ENCODE results near the gene SELE. TPM values are rescaled to one million over a fixed set of nuclear protein-coding genes. Genes with fewer than 3 reads are reported as not detected.

Gene SELE
- total and polyA plus RNA-seq, 9 of the 15 experiments (the other 6 are each of a cell fraction or from before 2014, with no cell fraction given) = 0.08 TPM; not detected in 8

DNA sequence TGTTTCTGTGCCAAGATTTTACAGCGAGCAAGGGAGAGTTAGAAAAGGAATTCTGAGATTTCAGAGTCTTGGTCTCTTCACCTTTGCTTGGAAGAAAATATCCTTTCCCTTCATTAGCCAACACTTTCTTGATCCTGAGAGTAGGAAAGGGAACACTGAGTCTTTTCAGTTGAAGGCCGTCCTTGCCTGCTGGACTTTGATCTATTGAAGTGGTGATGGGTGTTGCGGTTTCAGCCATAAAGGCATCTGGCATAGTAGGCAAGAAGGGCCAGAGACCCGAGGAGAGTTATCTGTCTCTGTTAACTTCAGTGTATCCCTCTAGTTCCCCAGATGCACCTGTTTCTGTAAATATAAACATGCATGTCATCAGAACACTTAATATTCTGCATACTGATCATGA is 9.7 kb downstream of the SELE start:
- Histone ChIP-seq H4K20me1 (replicated peaks; ENCODE audit: control insufficient read depth, insufficient read depth, low read length) (no peaks in the 10 kb centered on the region), H2AFZ (ENCODE audit: low read depth, low read length) (no peak overlapping the region), H3K4me1 (replicated peaks in 1 of 2; ENCODE audit: control insufficient read depth in 2 of 2, insufficient read depth in 2 of 2, low read length in 2 of 2) (no peaks in the 10 kb centered on the region), H3K9me1 (ENCODE audit: control insufficient read depth, insufficient read depth, low read length) (no peaks in the 10 kb centered on the region), H3K4me2 (ENCODE audit: insufficient read depth, low read length) (no peak overlapping the region), H3K27me3 (ENCODE audit: control insufficient read depth in 2 of 2, insufficient read depth in 2 of 2, low read length in 2 of 2) (peaks cover 2 to 6% of the 10 kb centered on the region in 2 experiments; a peak in 3 of 5 replicates), H3K9me3 (replicated peaks; ENCODE audit: control insufficient read depth, insufficient read depth, low read depth, low read length) (no peaks in the 10 kb centered on the region), H3K4me3 (no peak overlapping the region), H3K36me3 (ENCODE audit: control insufficient read depth, insufficient read depth, low read length) (no peaks in the 10 kb centered on the region), H3K79me2 (ENCODE audit: control insufficient read depth, insufficient read depth, low read length) (no peaks in the 10 kb centered on the region), H3K27ac (ENCODE audit: extremely low read depth, low read depth, low read length) (no peak overlapping the region), H3K9ac (ENCODE audit: insufficient read depth in 1 of 2, low read depth in 2 of 2, low read length in 2 of 2) (no peak overlapping the region)
- CTCF ChIA-PET (ENCODE audit: low intra/inter-chr PET ratio) = no interaction called here
- TF ChIP-seq BMI1 (IDR thresholded peaks at IDR 0.05; ENCODE audit: low read length) (no peak), EWSR1 (IDR thresholded peaks at IDR 0.05; ENCODE audit: borderline replicate concordance, low read depth, partially characterized antibody) (no peak), YBX1 (IDR thresholded peaks at IDR 0.05) (no peak), MCM7 (IDR thresholded peaks at IDR 0.05) (no peak), E2F3 (CRISPR knock-in tag; IDR thresholded peaks at IDR 0.05) (no peak), KHSRP (IDR thresholded peaks at IDR 0.05) (no peak)
- TF ChIP-seq, protein P1, sequence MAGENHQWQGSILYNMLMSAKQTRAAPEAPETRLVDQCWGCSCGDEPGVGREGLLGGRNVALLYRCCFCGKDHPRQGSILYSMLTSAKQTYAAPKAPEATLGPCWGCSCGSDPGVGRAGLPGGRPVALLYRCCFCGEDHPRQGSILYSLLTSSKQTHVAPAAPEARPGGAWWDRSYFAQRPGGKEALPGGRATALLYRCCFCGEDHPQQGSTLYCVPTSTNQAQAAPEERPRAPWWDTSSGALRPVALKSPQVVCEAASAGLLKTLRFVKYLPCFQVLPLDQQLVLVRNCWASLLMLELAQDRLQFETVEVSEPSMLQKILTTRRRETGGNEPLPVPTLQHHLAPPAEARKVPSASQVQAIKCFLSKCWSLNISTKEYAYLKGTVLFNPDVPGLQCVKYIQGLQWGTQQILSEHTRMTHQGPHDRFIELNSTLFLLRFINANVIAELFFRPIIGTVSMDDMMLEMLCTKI (IDR thresholded peaks at IDR 0.05; ENCODE audit: partially characterized antibody) = no peak
- TF ChIP-seq, protein P2, sequence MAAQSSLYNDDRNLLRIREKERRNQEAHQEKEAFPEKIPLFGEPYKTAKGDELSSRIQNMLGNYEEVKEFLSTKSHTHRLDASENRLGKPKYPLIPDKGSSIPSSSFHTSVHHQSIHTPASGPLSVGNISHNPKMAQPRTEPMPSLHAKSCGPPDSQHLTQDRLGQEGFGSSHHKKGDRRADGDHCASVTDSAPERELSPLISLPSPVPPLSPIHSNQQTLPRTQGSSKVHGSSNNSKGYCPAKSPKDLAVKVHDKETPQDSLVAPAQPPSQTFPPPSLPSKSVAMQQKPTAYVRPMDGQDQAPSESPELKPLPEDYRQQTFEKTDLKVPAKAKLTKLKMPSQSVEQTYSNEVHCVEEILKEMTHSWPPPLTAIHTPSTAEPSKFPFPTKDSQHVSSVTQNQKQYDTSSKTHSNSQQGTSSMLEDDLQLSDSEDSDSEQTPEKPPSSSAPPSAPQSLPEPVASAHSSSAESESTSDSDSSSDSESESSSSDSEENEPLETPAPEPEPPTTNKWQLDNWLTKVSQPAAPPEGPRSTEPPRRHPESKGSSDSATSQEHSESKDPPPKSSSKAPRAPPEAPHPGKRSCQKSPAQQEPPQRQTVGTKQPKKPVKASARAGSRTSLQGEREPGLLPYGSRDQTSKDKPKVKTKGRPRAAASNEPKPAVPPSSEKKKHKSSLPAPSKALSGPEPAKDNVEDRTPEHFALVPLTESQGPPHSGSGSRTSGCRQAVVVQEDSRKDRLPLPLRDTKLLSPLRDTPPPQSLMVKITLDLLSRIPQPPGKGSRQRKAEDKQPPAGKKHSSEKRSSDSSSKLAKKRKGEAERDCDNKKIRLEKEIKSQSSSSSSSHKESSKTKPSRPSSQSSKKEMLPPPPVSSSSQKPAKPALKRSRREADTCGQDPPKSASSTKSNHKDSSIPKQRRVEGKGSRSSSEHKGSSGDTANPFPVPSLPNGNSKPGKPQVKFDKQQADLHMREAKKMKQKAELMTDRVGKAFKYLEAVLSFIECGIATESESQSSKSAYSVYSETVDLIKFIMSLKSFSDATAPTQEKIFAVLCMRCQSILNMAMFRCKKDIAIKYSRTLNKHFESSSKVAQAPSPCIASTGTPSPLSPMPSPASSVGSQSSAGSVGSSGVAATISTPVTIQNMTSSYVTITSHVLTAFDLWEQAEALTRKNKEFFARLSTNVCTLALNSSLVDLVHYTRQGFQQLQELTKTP (IDR thresholded peaks at IDR 0.05; ENCODE audit: low read depth in 1 of 2, partially characterized antibody in 2 of 2) = no peak
- FAIRE-seq (no peak), ATAC-seq (no peak), DNase-seq (ENCODE audit: extremely low read depth in 1 of 4, low spot score in 3 of 4) (no peak)
- POLR2A ChIA-PET = no interaction called here
- WGBS (ENCODE audit: insufficient coverage, low coverage, missing lambda C conversion rate) = 0% methylated on average over 4 of the region's 4 CpGs
- intact Hi-C loops (cut with micrococcal nuclease) (no loop called here), in situ Hi-C loops (cut with MboI) (no loop called here)
- no TSS peak for BruUV-seq (replicated peaks)

Data from K562 (cell line).